Measurements from ENCODE around the gene ERRFI1. TPM values are rescaled to one million over a fixed set of nuclear protein-coding genes. Genes with fewer than 3 reads are reported as not detected.

Gene ERRFI1
- total RNA-seq, 1 experiment from 2014 or later, result 44.6 TPM

DNA sequence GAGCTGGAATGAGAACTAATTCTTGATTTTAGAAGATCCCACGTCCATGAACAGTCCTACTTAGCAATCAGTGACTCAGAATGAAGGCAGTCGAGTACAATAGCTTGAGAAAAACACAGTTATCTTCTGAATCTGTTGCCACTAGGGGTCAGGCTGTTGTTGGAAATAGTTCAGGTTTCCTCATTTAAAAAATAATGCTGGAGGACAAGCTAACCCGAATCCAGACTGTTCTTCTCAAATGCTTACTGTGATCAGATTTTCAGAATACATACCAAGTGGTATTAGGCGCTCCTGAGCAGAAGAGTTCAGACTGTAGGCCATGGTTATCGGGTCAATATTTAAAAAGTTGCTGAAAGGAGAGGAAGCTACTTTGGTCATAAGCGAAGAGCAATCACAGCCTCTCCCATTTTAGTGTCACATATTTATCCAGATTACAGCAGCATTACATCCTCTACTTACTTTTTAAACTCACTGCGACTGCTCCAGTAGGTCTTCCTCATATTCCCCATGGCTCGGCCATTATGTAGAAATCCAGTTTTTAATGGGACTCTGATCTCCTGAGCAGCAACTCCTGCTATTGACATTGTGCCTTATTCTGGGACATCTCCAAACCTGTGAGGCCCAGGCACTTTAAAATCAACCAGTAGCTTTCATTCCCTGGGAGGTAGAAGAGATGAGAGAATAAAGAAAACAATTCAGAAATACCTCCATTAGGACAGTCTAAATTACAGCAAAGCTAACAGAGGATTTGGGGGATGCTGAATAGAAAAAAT, 10.9 kb downstream of the ERRFI1 start:
- Mint-ChIP-seq H3K9me3 (no peaks in the 10 kb centered on the region), H3K27me3 (ENCODE audit: low read depth) (no peaks in the 10 kb centered on the region), H3K36me3 (peaks cover 36% of the 10 kb centered on the region), H3K27ac (peak overlapping the region; percentile 87), H3K4me3 (no peak overlapping the region), H3K4me1 (peaks cover 54% of the 10 kb centered on the region)
- TF ChIP-seq, protein P1, sequence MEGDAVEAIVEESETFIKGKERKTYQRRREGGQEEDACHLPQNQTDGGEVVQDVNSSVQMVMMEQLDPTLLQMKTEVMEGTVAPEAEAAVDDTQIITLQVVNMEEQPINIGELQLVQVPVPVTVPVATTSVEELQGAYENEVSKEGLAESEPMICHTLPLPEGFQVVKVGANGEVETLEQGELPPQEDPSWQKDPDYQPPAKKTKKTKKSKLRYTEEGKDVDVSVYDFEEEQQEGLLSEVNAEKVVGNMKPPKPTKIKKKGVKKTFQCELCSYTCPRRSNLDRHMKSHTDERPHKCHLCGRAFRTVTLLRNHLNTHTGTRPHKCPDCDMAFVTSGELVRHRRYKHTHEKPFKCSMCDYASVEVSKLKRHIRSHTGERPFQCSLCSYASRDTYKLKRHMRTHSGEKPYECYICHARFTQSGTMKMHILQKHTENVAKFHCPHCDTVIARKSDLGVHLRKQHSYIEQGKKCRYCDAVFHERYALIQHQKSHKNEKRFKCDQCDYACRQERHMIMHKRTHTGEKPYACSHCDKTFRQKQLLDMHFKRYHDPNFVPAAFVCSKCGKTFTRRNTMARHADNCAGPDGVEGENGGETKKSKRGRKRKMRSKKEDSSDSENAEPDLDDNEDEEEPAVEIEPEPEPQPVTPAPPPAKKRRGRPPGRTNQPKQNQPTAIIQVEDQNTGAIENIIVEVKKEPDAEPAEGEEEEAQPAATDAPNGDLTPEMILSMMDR (IDR thresholded peaks at IDR 0.05), result peak; percentile 50; the same call in 1 of the 2 replicates
- TF ChIP-seq, protein P2, sequence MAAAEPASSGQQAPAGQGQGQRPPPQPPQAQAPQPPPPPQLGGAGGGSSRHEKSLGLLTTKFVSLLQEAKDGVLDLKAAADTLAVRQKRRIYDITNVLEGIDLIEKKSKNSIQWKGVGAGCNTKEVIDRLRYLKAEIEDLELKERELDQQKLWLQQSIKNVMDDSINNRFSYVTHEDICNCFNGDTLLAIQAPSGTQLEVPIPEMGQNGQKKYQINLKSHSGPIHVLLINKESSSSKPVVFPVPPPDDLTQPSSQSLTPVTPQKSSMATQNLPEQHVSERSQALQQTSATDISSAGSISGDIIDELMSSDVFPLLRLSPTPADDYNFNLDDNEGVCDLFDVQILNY (CRISPR knock-in tag; IDR thresholded peaks at IDR 0.05), result no peak
- TF ChIP-seq ZNF317 (CRISPR knock-in tag; IDR thresholded peaks at IDR 0.05; ENCODE audit: borderline replicate concordance, low read depth) (no peak), TEAD4 (CRISPR knock-in tag; IDR thresholded peaks at IDR 0.05) (no peak)
- POLR2A ChIA-PET, result interaction anchor here (1.3 to 1.5 kb wide), 2 partner anchors 11 to 299 kb away, joined by 3 to 7 read pairs; partner anchors contain the start of gene ERRFI1
- ATAC-seq, result peak; percentile 33
- no peak for DNase-seq (ENCODE audit: low spot score)
- CTCF ChIA-PET, result interaction anchor here (0.5 to 6.8 kb wide), 67 partner anchors 8 to 834 kb away, joined by 3 to 271 read pairs (median 4); partner anchors contain the start of genes ERRFI1 and SLC45A1

DNA sequence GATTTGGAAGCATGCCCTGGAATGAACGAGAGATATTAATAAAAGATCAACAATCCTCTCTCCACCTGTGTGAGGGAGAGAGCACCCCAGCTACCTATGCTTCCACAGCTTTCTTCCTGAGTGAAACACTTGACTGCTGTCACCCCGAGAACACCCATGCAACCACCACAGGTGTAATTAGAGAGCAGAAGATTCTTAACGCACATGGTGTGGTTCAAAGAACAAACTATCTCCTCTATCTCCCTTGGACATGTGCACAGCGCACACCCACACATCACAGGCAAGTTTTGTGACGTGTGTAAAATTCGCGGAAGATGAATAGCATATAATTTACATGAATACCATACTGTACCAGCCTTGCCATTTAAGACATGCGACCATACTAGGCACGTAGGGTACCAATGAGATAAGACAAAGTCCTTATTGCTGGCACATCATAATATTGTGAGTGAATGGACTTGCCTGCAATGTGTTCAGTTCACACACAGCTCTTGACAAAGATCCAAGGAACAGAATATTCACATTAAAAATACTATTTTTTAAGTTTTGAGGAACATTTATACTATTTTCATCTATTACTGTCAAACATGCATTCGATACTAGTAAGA, 11.6 kb downstream of the ERRFI1 start:
- CTCF ChIA-PET, result interaction anchor here (0.5 to 6.8 kb wide), 51 partner anchors 9 to 834 kb away, joined by 3 to 271 read pairs (median 5); partner anchors contain the start of genes ERRFI1 and SLC45A1
- no peak for DNase-seq (ENCODE audit: low spot score)
- TF ChIP-seq NFATC4 (CRISPR knock-in tag; IDR thresholded peaks at IDR 0.05) (no peak), OVOL2 (CRISPR knock-in tag; IDR thresholded peaks at IDR 0.05; ENCODE audit: borderline replicate concordance) (no peak), JUN (CRISPR knock-in tag; IDR thresholded peaks at IDR 0.05) (no peak)
- TF ChIP-seq, protein P3, sequence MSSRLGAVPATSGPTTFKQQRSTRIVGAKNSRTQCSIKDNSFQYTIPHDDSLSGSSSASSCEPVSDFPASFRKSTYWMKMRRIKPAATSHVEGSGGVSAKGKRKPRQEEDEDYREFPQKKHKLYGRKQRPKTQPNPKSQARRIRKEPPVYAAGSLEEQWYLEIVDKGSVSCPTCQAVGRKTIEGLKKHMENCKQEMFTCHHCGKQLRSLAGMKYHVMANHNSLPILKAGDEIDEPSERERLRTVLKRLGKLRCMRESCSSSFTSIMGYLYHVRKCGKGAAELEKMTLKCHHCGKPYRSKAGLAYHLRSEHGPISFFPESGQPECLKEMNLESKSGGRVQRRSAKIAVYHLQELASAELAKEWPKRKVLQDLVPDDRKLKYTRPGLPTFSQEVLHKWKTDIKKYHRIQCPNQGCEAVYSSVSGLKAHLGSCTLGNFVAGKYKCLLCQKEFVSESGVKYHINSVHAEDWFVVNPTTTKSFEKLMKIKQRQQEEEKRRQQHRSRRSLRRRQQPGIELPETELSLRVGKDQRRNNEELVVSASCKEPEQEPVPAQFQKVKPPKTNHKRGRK (CRISPR knock-in tag; IDR thresholded peaks at IDR 0.05; ENCODE audit: borderline replicate concordance), result no peak
- TF ChIP-seq, protein P4, sequence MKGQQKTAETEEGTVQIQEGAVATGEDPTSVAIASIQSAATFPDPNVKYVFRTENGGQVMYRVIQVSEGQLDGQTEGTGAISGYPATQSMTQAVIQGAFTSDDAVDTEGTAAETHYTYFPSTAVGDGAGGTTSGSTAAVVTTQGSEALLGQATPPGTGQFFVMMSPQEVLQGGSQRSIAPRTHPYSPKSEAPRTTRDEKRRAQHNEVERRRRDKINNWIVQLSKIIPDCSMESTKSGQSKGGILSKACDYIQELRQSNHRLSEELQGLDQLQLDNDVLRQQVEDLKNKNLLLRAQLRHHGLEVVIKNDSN (CRISPR knock-in tag; IDR thresholded peaks at IDR 0.05), result no peak
- TF ChIP-seq, protein P5, sequence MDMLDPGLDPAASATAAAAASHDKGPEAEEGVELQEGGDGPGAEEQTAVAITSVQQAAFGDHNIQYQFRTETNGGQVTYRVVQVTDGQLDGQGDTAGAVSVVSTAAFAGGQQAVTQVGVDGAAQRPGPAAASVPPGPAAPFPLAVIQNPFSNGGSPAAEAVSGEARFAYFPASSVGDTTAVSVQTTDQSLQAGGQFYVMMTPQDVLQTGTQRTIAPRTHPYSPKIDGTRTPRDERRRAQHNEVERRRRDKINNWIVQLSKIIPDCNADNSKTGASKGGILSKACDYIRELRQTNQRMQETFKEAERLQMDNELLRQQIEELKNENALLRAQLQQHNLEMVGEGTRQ (CRISPR knock-in tag; IDR thresholded peaks at IDR 0.05), result no peak
- TF ChIP-seq, protein P6, sequence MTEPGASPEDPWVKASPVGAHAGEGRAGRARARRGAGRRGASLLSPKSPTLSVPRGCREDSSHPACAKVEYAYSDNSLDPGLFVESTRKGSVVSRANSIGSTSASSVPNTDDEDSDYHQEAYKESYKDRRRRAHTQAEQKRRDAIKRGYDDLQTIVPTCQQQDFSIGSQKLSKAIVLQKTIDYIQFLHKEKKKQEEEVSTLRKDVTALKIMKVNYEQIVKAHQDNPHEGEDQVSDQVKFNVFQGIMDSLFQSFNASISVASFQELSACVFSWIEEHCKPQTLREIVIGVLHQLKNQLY (CRISPR knock-in tag; IDR thresholded peaks at IDR 0.05), result no peak
- Mint-ChIP-seq H3K36me3 (peaks cover 39% of the 10 kb centered on the region), H3K9me3 (no peaks in the 10 kb centered on the region), H3K27me3 (ENCODE audit: low read depth) (no peaks in the 10 kb centered on the region), H3K4me1 (peaks cover 46% of the 10 kb centered on the region), H3K4me3 (no peak overlapping the region), H3K27ac (0 out of 2 replicates have a peak overlapping the region, but pooled peaks have one; percentile 59)
- POLR2A ChIA-PET, result interaction anchor here (1.3 to 1.5 kb wide), 2 partner anchors 12 to 300 kb away, joined by 3 to 7 read pairs; partner anchors contain the start of gene ERRFI1
- no peak for ATAC-seq

DNA sequence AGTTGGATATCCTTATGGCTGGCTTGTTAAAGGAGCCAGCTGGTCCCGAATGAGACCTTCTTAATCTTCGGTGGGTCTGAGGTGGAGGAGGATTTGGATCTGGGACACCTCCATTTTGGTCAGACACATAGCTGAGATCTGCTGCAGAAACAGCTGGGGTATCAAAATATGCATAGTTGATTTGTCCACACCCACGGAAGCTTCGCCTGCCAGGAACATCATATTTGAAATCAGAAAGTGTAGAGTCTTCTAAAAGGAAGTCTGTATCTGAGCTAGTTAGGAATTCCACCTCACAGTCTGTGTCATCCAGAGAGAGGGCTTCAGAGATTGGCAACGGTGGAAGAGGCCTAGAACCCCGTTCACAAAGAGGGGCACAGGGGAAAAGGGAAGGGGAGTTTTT, 12.3 kb downstream of the ERRFI1 start:
- H3K27ac Mint-ChIP-seq, result no peak overlapping the region; the same call in 1 of the 2 replicates
- TF ChIP-seq ZNF138 (CRISPR knock-in tag; conservative IDR thresholded peaks at IDR 0.05) (no peak), ESRRA (CRISPR knock-in tag; IDR thresholded peaks at IDR 0.05; ENCODE audit: borderline replicate concordance) (no peak), NR3C1 (CRISPR knock-in tag; conservative IDR thresholded peaks at IDR 0.05; ENCODE audit: low read depth) (no peak), MXD4 (CRISPR knock-in tag; IDR thresholded peaks at IDR 0.05; ENCODE audit: borderline replicate concordance) (no peak)
- TF ChIP-seq, protein P7, sequence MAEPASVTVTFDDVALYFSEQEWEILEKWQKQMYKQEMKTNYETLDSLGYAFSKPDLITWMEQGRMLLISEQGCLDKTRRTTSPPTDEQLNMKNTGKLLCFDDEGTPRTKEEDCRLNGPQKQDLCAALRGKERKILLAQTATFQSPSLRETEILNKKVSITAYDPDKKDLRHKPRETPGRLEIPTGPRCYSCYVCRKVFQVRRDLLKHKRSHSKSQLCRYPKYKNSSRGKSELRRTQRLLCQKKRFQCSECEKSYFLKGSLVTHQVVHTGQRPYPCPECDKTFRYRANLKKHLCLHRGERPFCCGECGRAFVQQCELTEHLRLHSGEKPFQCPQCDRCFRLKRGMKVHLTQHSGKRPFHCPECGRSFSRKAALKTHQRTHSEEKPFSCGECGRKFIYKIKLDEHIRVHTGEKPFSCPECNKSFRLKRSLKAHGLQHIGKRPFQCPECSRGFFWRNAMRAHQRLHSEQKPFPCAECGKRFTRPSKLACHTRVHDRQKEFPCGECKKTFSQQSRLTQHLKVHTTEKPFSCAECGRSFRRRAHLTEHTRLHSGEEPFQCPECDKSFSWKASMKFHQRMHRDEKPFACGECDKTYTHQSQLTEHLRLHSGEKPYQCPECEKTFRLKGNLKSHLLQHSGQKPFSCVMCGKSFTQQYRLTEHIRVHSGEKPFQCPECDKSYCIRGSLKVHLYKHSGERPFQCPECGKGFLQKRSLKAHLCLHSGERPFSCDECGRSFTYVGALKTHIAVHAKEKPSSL (CRISPR knock-in tag; conservative IDR thresholded peaks at IDR 0.05), result no peak
- TF ChIP-seq, protein P8, sequence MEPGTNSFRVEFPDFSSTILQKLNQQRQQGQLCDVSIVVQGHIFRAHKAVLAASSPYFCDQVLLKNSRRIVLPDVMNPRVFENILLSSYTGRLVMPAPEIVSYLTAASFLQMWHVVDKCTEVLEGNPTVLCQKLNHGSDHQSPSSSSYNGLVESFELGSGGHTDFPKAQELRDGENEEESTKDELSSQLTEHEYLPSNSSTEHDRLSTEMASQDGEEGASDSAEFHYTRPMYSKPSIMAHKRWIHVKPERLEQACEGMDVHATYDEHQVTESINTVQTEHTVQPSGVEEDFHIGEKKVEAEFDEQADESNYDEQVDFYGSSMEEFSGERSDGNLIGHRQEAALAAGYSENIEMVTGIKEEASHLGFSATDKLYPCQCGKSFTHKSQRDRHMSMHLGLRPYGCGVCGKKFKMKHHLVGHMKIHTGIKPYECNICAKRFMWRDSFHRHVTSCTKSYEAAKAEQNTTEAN (CRISPR knock-in tag; IDR thresholded peaks at IDR 0.05), result no peak
- H3K4me1 Mint-ChIP-seq, result peaks cover 40% of the 10 kb centered on the region
- CTCF ChIA-PET, result interaction anchor here (1.1 to 6.6 kb wide), 3 partner anchors 13 to 300 kb away, joined by 7 to 52 read pairs (median 7); no protein-coding TSS in a partner anchor
- no peaks in the 10 kb centered on the region for H3K9me3 Mint-ChIP-seq
- ATAC-seq (no peak), DNase-seq (ENCODE audit: low spot score) (no peak)
- H3K4me3 Mint-ChIP-seq, result no peak overlapping the region
- no peaks in the 10 kb centered on the region for H3K27me3 Mint-ChIP-seq (ENCODE audit: low read depth)
- POLR2A ChIA-PET, result no interaction called here
- H3K36me3 Mint-ChIP-seq, result peaks cover 39% of the 10 kb centered on the region

Measured in WTC11 (cell line).